Stimulated activated naive CD8-positive, alpha-beta T cell treated with anti-CD3 and anti-CD28 coated beads, Interleukin-15, Interleukin-2, amounts not matched to agents 100 ng/mL and 50 ng/mL, for 24 hours (primary cell): Measurements from ENCODE around the gene ERO1A.
A peak's percentile ranks its signal among the peaks of the same experiment; 100 is the strongest.
"Not testable (repeated sequence)": the region's sequence is repeated elsewhere in the genome, so short reads cannot be mapped to it uniquely, and the experiment has no call there.

Experiments
- H3K27ac Mint-ChIP-seq: one replicate; pipeline ENCODE4 v1.8.0; 2021; ENCODE audit warnings: mild to moderate bottlenecking, mixed read lengths
- H3K27me3 Mint-ChIP-seq: one replicate; pipeline ENCODE4 v1.8.0; 2021; ENCODE audit warnings: mixed read lengths
- H3K36me3 Mint-ChIP-seq: one replicate; pipeline ENCODE4 v1.8.0; 2021; ENCODE audit warnings: low read depth, mixed read lengths
- H3K4me1 Mint-ChIP-seq: one replicate; pipeline ENCODE4 v1.8.0; 2021; ENCODE audit warnings: low read depth, mixed read lengths
- H3K4me3 Mint-ChIP-seq: one replicate; pipeline ENCODE4 v1.8.0; 2021; ENCODE audit warnings: mild to moderate bottlenecking, mixed read lengths
- H3K9me3 Mint-ChIP-seq: one replicate; pipeline ENCODE4 v1.8.0; 2021; ENCODE audit warnings: mixed read lengths

The ERO1A gene

GRCh38 chr14:52695481-52696091 lies at the start of gene ERO1A:
Gene ERO1A (minus strand): TSS chr14:52695558. CDS start chr14:52695481, 77 bp downstream.
- H3K4me1 Mint-ChIP-seq: peaks cover 42% of the 10 kb centered on the region
- H3K27ac Mint-ChIP-seq: peak within 1 kb of the TSS; percentile 99
- H3K27me3 Mint-ChIP-seq: no peaks in the 10 kb centered on the region
- H3K36me3 Mint-ChIP-seq: peaks cover 25% of the 10 kb centered on the region
- no peaks in the 10 kb centered on the region for H3K9me3 Mint-ChIP-seq
- H3K4me3 Mint-ChIP-seq: peak within 1 kb of the TSS; percentile 99

- peak overlapping the region; percentile 74 for H3K4me3 Mint-ChIP-seq
- H3K4me1 Mint-ChIP-seq: peaks cover 68% of the 10 kb centered on the region
- peak overlapping the region; percentile 87 for H3K27ac Mint-ChIP-seq
- peaks cover 29% of the 10 kb centered on the region for H3K36me3 Mint-ChIP-seq
- H3K9me3 Mint-ChIP-seq: no peaks in the 10 kb centered on the region
- H3K27me3 Mint-ChIP-seq: no peaks in the 10 kb centered on the region
Measured at GRCh38 chr14:52741865-52742264, 46.5 kb upstream of the ERO1A start.

GRCh38 chr14:52740751-52741150 lies 45.4 kb upstream of the ERO1A start:
- Mint-ChIP-seq H3K27ac (peak overlapping the region; percentile 26), H3K36me3 (peaks cover 21% of the 10 kb centered on the region), H3K9me3 (no peaks in the 10 kb centered on the region), H3K4me3 (no peak overlapping the region), H3K4me1 (peaks cover 79% of the 10 kb centered on the region), H3K27me3 (no peaks in the 10 kb centered on the region)

- no peak overlapping the region for H3K4me3 Mint-ChIP-seq
- no peak overlapping the region for H3K27ac Mint-ChIP-seq
- H3K9me3 Mint-ChIP-seq: no peaks in the 10 kb centered on the region
- H3K27me3 Mint-ChIP-seq: no peaks in the 10 kb centered on the region
- peaks cover 80% of the 10 kb centered on the region for H3K4me1 Mint-ChIP-seq
- peaks cover 26% of the 10 kb centered on the region for H3K36me3 Mint-ChIP-seq
Measured at GRCh38 chr14:52738409-52738808, 43.1 kb upstream of the ERO1A start.

GRCh38 chr14:52735921-52736489 lies 40.6 kb upstream of the ERO1A start:
- Mint-ChIP-seq H3K4me1 (peaks cover 73% of the 10 kb centered on the region), H3K27ac (peak overlapping the region; percentile 70), H3K9me3 (no peaks in the 10 kb centered on the region), H3K4me3 (no peak overlapping the region), H3K36me3 (peaks cover 33% of the 10 kb centered on the region), H3K27me3 (no peaks in the 10 kb centered on the region)

- H3K9me3 Mint-ChIP-seq: no peaks in the 10 kb centered on the region
- H3K27ac Mint-ChIP-seq: no peak overlapping the region
- H3K27me3 Mint-ChIP-seq: no peaks in the 10 kb centered on the region
- H3K4me1 Mint-ChIP-seq: peaks cover 70% of the 10 kb centered on the region
- no peak overlapping the region for H3K4me3 Mint-ChIP-seq
- peaks cover 28% of the 10 kb centered on the region for H3K36me3 Mint-ChIP-seq
Measured at GRCh38 chr14:52733824-52734223, 38.5 kb upstream of the ERO1A start.

GRCh38 chr14:52730709-52731111 lies 35.4 kb upstream of the ERO1A start:
- Mint-ChIP-seq H3K27me3 (no peaks in the 10 kb centered on the region), H3K9me3 (no peaks in the 10 kb centered on the region), H3K27ac (peak overlapping the region; percentile 93), H3K36me3 (peaks cover 38% of the 10 kb centered on the region), H3K4me1 (peaks cover 46% of the 10 kb centered on the region), H3K4me3 (peak overlapping the region; percentile 96)

GRCh38 chr14:52729925-52730708 lies 34.8 kb upstream of the ERO1A start, which contains the start of gene STYX:
Gene STYX (plus strand): TSS chr14:52730166. CDS start chr14:52730475, 309 bp downstream.
- no peaks in the 10 kb centered on the region for H3K27me3 Mint-ChIP-seq
- peak within 1 kb of the TSS; percentile 93 for H3K27ac Mint-ChIP-seq
- H3K4me3 Mint-ChIP-seq: peak within 1 kb of the TSS; percentile 96
- peaks cover 44% of the 10 kb centered on the region for H3K4me1 Mint-ChIP-seq
- H3K36me3 Mint-ChIP-seq: peaks cover 44% of the 10 kb centered on the region
- no peaks in the 10 kb centered on the region for H3K9me3 Mint-ChIP-seq

GRCh38 chr14:52729585-52729924 lies 34.2 kb upstream of the ERO1A start:
- H3K27me3 Mint-ChIP-seq: no peaks in the 10 kb centered on the region
- H3K9me3 Mint-ChIP-seq: no peaks in the 10 kb centered on the region
- peaks cover 49% of the 10 kb centered on the region for H3K36me3 Mint-ChIP-seq
- peak overlapping the region; percentile 96 for H3K4me3 Mint-ChIP-seq
- peak overlapping the region; percentile 93 for H3K27ac Mint-ChIP-seq
- H3K4me1 Mint-ChIP-seq: peaks cover 41% of the 10 kb centered on the region

- H3K36me3 Mint-ChIP-seq: peaks cover 49% of the 10 kb centered on the region
- H3K27ac Mint-ChIP-seq: peak overlapping the region; percentile 58
- not testable (repeated sequence) for H3K9me3 Mint-ChIP-seq, H3K27me3 Mint-ChIP-seq, H3K4me3 Mint-ChIP-seq
- H3K4me1 Mint-ChIP-seq: peaks cover 36% of the 10 kb centered on the region
Measured at GRCh38 chr14:52729035-52729434, 33.7 kb upstream of the ERO1A start.

GRCh38 chr14:52727509-52727908 lies 32.2 kb upstream of the ERO1A start:
- H3K27ac Mint-ChIP-seq, H3K4me3 Mint-ChIP-seq, H3K9me3 Mint-ChIP-seq, H3K27me3 Mint-ChIP-seq: not testable (repeated sequence)
- H3K36me3 Mint-ChIP-seq: peaks cover 48% of the 10 kb centered on the region
- H3K4me1 Mint-ChIP-seq: peaks cover 35% of the 10 kb centered on the region

GRCh38 chr14:52724360-52724644 lies 28.9 kb upstream of the ERO1A start:
- H3K36me3 Mint-ChIP-seq: peaks cover 72% of the 10 kb centered on the region
- H3K4me3 Mint-ChIP-seq: no peak overlapping the region
- H3K9me3 Mint-ChIP-seq: no peaks in the 10 kb centered on the region
- peaks cover 33% of the 10 kb centered on the region for H3K4me1 Mint-ChIP-seq
- H3K27me3 Mint-ChIP-seq: no peaks in the 10 kb centered on the region
- peak overlapping the region; percentile 4 for H3K27ac Mint-ChIP-seq

- peaks cover 32% of the 10 kb centered on the region for H3K4me1 Mint-ChIP-seq
- H3K9me3 Mint-ChIP-seq: no peaks in the 10 kb centered on the region
- peak overlapping the region; percentile 4 for H3K27ac Mint-ChIP-seq
- peaks cover 76% of the 10 kb centered on the region for H3K36me3 Mint-ChIP-seq
- H3K4me3 Mint-ChIP-seq: no peak overlapping the region
- H3K27me3 Mint-ChIP-seq: no peaks in the 10 kb centered on the region
Measured at GRCh38 chr14:52723514-52724359, 28.4 kb upstream of the ERO1A start.

GRCh38 chr14:52716155-52716554 lies 20.8 kb upstream of the ERO1A start:
- Mint-ChIP-seq H3K4me1 (peaks cover 15% of the 10 kb centered on the region), H3K27ac (no peak overlapping the region), H3K4me3 (no peak overlapping the region), H3K9me3 (no peaks in the 10 kb centered on the region), H3K36me3 (peaks cover 75% of the 10 kb centered on the region), H3K27me3 (no peaks in the 10 kb centered on the region)

- H3K27ac Mint-ChIP-seq: peak overlapping the region; percentile 28
- peaks cover 57% of the 10 kb centered on the region for H3K4me1 Mint-ChIP-seq
- H3K36me3 Mint-ChIP-seq: peaks cover 88% of the 10 kb centered on the region
- no peak overlapping the region for H3K4me3 Mint-ChIP-seq
- no peaks in the 10 kb centered on the region for H3K27me3 Mint-ChIP-seq
- no peaks in the 10 kb centered on the region for H3K9me3 Mint-ChIP-seq
Measured at GRCh38 chr14:52711666-52712065, 16.3 kb upstream of the ERO1A start.
